Left lobe of liver (tissue), 2 donors: ENCODE measurements around the gene MPP1. TPM values are rescaled to one million over a fixed set of nuclear protein-coding genes. Genes with fewer than 3 reads are reported as not detected.

Experiments used
- ATAC-seq: fragments of 200-7000 bp; cut with Tn5 transposase; one replicate; pipeline ENCODE4 v1.9.1; 2020; ENCODE audit warnings: mild to moderate bottlenecking, moderate library complexity
- DNase-seq: peaks from one replicate; pipeline ENCODE4 v3.0.0-alpha.2; 2020; ENCODE audit warnings: low spot score
- total RNA-seq: library from RNA; stranded (reverse); gene quantifications from one replicate; pipeline ENCODE4 v1.2.1, GENCODE V29; 2021
- donor health status: DM: no; HTN: no; CAD: no; lungs with moderate emphysema.
- donor health status: DM: no; HTN: yes; CAD: no.

The MPP1 gene
- total RNA-seq, 1 donor from 2014 or later: 22.9 TPM

- no peak for ATAC-seq
These were observed 28.5 kb downstream of the MPP1 start for GRCh38 chrX:154776753-154777152.

GRCh38 chrX:154775419-154776349, 29.6 kb downstream of the MPP1 start:
- DNase-seq: no peak
- ATAC-seq: peak; percentile 61

More at GRCh38 chrX:154776753-154777152, 28.5 kb downstream of the MPP1 start:
- DNase-seq: no peak

DNA sequence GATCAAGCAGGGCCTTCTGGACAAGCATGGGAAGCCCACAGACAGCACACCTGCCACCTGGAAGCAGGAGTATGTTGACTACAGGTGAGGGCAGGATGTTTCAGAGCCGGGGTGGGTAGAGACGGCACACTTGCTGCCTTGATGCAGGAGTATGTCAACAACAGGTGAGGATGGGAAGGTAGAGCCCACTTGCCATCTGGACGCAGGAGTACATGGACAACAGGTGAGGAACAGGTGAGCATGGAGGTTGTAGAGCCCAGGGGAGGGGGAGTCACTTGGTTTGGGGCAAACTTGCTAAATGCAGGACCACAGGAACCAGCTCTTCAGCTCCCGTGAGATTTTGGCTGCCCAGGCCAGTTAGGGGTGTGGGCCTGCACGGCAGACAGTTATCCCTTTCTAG, 30.7 kb downstream of the MPP1 start:
- ATAC-seq: no peak

GRCh38 chrX:154762537-154763296, 42.6 kb downstream of the MPP1 start, which contains the start of gene DKC1:
Gene DKC1 (plus strand): TSS chrX:154762864. CDS start chrX:154762966, 102 bp downstream.
- DNase-seq (peak; percentile 96), ATAC-seq (peak; percentile 94)

More for the DNA sequence above, 30.7 kb downstream of the MPP1 start:
- DNase-seq: no peak

- peak; percentile 40 for ATAC-seq
- peak; percentile 60 for DNase-seq
These were observed 43.2 kb downstream of the MPP1 start for GRCh38 chrX:154761977-154762536.

DNA sequence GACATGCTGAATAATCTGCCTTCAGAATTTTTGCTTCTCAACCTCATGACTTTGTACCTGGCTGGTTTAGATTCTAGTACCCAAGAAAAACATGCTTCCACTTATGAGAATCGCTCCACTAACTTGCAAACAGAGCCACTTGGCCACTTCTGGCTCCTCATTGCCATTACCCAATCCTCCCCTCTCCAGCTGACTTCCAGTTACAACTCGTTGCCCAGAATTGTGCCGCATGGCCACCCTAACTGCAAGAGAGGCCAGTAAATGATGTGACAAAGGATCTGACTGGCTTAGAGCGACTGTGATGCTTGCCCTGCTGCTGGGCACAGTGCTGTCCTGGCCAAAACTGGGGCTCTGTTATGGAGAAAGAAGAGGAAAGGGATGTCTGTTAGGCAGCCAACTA, 46.6 kb downstream of the MPP1 start:
- no peak for DNase-seq
- no peak for ATAC-seq

DNA sequence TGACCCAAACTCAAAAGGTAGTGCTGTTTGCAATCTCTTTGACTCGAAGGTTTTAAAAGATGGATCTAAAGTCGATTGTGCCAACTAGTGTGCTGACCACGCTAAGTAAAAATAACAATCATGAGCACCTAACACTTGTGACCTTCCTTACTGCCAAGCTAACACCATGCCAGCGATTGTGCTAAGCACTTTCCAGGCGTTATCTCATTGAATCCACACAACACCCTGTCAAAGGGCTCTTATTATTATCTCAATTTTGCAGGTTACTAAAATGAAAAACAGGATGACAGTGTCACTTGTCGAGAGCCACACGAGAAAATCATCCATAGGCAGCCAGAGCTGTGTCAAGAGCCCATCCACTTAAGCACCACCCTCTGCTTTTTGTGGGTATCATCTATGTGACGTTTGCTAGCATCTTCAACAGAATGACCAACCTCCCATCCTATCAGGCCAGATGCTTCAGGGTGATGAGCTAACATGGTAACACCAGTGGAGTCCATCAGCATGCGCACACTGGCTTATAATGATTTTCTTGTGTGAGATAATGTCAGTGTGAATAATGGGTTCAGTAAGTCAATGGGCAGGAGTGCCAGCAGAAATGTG, 53.5 kb downstream of the MPP1 start:
- DNase-seq (no peak), ATAC-seq (no peak)

DNA sequence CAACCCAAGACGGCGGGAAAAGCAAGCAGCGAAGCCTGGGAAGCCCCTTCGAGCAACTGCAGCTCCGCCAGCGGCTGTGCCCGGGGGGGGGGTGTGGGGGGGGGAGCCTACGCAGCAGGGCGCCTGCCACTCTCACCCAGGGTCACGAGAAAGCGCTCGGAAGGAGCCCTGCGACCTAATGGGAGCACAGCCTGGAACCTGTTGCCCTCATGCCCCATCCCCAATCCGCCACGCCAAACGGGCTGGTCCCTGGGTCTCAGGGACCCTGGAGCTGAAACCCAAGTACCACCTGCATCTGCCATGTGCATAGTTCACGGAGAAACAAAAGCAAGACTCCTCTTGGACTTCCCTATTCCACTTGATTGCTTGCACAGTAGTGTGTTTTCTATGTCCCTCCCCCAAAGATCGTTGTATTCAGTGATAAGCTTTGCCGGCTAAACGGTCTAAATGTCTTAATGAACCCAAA, 54.0 kb downstream of the MPP1 start:
- DNase-seq: no peak
- no peak for ATAC-seq

- DNase-seq (no peak), ATAC-seq (peak; percentile 71)
These were observed 54.7 kb downstream of the MPP1 start, which contains the start of gene GAB3 for GRCh38 chrX:154750301-154751202. Gene GAB3 (minus strand): TSS chrX:154751077. CDS start chrX:154751025, 52 bp downstream.

- ATAC-seq (no peak), DNase-seq (no peak)
These were observed 55.4 kb downstream of the MPP1 start for GRCh38 chrX:154749856-154750255.

DNA sequence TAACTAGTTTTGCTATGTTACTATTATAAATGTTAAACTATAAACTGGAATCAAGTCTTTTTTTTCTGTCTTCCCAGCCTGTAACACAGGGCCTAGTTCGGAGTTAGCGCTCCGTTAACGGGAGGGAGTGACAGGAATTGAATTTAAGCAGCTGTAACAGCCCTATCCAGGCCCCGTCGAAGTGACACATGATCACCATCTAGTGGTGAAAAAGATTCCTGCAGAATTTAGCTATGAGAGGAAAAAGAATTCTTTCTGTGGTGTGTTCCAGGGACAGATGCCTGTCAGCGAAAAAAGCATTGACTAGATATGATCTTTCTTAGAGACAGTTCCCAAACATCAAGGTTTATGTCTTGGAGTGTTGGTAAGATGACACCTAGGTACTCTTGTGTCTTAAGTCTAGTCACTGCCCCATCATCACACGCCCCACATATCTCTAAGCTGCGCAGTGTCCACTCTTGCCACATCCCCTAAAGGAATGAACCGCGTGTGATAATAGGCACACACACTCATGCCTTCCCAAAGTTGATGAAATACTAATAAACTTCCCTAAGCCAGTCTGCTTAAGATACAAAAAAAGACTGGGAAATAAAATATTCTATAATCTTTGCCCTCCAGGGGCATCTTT, 56.5 kb downstream of the MPP1 start:
- DNase-seq (no peak), ATAC-seq (peak; percentile 91)

- ATAC-seq (no peak), DNase-seq (no peak)
These were observed 62.7 kb downstream of the MPP1 start for GRCh38 chrX:154742613-154743012.

DNA sequence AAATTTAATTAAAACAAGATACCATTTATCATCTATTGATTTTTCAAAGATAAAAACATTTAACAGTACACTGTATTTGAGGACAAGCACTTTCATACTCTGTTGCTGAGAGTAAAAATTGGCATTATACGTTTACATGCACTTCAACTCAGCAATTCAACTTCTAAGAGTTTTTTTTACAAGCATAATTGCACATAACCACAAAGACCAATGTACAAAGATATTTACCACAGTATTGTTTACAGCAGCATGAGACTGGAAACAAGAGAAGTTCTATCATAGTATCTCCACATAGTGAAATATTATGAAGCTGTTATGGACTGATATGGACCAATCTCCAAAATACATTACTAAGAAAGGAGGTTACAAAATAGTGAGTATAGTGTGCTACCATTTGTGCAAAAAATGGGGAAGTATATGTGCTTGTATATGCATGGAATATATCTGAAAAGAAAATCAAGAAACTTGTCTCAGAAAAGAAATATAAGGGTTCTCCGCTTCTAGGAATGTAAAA, 65.3 kb downstream of the MPP1 start:
- DNase-seq (no peak), ATAC-seq (no peak)

DNA sequence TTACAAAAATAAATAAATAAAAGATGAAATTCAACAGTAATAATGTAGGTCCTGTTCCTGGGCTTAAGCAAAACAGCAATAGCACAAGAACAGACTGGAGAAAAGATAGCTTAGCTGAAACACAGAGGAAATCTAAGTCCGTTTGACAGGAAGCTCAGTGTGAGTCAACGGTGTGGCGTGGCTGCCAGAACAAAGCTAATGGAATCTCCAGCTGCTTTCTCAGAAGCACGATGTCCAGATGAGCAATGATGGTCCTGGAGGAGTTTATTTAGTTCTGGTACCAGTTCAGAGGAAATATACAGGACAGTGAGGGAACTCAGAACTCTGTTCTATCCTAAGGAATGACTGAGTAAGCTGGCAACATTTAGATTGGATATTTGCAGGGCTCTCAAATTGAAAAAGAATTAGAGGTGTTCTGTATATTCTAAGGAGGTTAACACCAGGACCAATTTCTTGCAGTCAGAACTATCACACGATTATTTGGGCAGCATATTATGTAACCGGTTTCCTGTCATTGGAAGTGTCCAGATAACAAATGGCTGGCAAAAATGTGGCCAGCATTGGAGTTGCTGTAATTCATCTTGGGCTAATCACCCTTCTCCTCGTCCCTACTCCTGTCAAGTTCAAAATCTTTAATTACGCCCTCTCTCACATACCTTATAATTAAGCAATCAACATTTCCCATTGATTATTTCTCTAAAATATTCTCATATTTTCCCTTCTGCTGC, 67.1 kb downstream of the MPP1 start:
- DNase-seq (no peak), ATAC-seq (no peak)

- DNase-seq (no peak), ATAC-seq (no peak)
These were observed 68.1 kb downstream of the MPP1 start for GRCh38 chrX:154737136-154737535.

DNA sequence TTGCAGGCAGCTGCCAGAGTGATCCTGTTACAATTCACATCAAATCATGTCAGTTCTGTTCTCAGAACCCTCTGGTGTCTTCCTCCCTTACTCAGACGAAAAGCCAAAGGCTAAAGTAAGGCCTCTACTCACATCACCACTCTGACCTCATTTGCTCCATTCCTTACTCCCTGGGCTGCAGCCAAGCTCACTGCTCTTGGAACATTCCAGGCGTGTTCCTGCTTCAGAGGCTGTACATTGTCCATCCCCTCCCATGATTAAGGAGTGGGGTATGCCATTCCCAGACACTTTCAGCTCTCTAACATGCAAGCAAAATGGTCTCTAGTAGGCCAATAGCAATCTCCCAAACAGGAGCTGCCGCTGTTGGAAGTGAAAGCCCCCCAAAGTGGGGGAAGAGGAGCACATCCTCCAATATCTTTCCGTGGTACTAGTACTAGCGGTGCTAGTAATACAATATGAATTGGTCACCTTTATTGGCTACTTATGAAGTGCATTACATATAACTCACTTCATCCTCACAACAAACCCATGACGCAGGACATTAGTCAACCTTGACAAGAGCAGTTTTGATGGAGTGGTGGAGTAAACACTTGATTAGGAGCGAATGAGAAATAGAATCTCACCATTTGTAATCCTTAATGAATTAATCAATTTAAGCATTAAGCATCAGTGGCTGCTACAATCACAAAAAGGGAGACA, 69.4 kb downstream of the MPP1 start:
- no peak for DNase-seq
- ATAC-seq: no peak

- ATAC-seq (peak; percentile 39), DNase-seq (no peak)
These were observed 71.1 kb downstream of the MPP1 start for GRCh38 chrX:154734061-154734781.
